GM23338 (cell line): ENCODE results near the gene GPR179. TPM values are rescaled to one million over a fixed set of nuclear protein-coding genes. Genes with fewer than 3 reads are reported as not detected.
A peak's percentile ranks its signal among the peaks of the same experiment; 100 is the strongest.

Source experiments
- ATAC-seq: fragments of 200-7000 bp; cut with Tn5 transposase; 3 replicates; pipeline ENCODE4 v1.9.1; 2020
- DNase-seq: peaks from one replicate; pipeline ENCODE4 v3.0.0-alpha.2; 2015; ENCODE audit warnings: low spot score
- H2AFZ ChIP-seq: fragments of 200-600 bp; sonication (generic); 2 replicates; pipeline ENCODE4 v1.8.0; 2016; ENCODE audit warnings: antibody characterized with exemption, mild to moderate bottlenecking, moderate library complexity
- H3F3A ChIP-seq: fragments of 200-600 bp; sonication (generic); replicated peaks from 2 replicates; pipeline ENCODE4 v1.8.0; 2017; ENCODE audit warnings: antibody characterized with exemption, mixed run types, low read depth
- H3K27ac ChIP-seq: fragments of 200-600 bp; sonication (generic); 2 replicates; pipeline ENCODE4 v1.6.1; 2016; ENCODE audit warnings: low read depth
- H3K27me3 ChIP-seq: fragments of 200-600 bp; sonication (generic); 2 replicates; pipeline ENCODE4 v1.8.0; 2016; ENCODE audit warnings: mild to moderate bottlenecking, mixed run types, moderate library complexity; ENCODE audit not compliant: insufficient read depth
- H3K36me3 ChIP-seq: fragments of 200-600 bp; sonication (generic); 2 replicates; pipeline ENCODE4 v1.8.0; 2016; ENCODE audit warnings: mild to moderate bottlenecking; ENCODE audit not compliant: insufficient read depth
- H3K4me1 ChIP-seq: fragments of 200-600 bp; sonication (generic); 2 replicates; pipeline ENCODE4 v1.8.0; 2016; ENCODE audit warnings: mild to moderate bottlenecking, moderate library complexity; ENCODE audit not compliant: insufficient read depth
- H3K4me2 ChIP-seq: fragments of 200-600 bp; sonication (generic); 2 replicates; pipeline ENCODE4 v1.7.1; 2017; ENCODE audit warnings: mixed run types
- H3K4me3 ChIP-seq: fragments of 200-600 bp; sonication (generic); 2 replicates; pipeline ENCODE4 v1.6.1; 2016; ENCODE audit warnings: mixed run types
- H3K79me2 ChIP-seq: fragments of 200-600 bp; sonication (generic); replicated peaks from 2 replicates; pipeline ENCODE4 v1.8.0; 2017; ENCODE audit warnings: mild to moderate bottlenecking; ENCODE audit not compliant: insufficient read depth
- H3K9me2 ChIP-seq: fragments of 200-600 bp; sonication (generic); 2 replicates; pipeline ENCODE4 v1.8.0; 2017; ENCODE audit not compliant: insufficient read depth
- H4K20me1 ChIP-seq: fragments of 200-600 bp; sonication (generic); replicated peaks from 2 replicates; pipeline ENCODE4 v1.8.0; 2017; ENCODE audit warnings: mild to moderate bottlenecking; ENCODE audit not compliant: insufficient read depth
- H3K27ac Mint-ChIP-seq: 2 replicates; pipeline ENCODE4 v1.8.0; 2020; ENCODE audit warnings: inconsistent platforms, mild to moderate bottlenecking, moderate library complexity, mixed read lengths
- H3K27me3 Mint-ChIP-seq: 3 replicates; pipeline ENCODE4 v1.8.0; 2022; ENCODE audit warnings: low read depth, mild to moderate bottlenecking, moderate library complexity, mixed read lengths, inconsistent platforms; ENCODE audit not compliant: insufficient read depth, poor library complexity
- H3K36me3 Mint-ChIP-seq: 3 replicates; pipeline ENCODE4 v1.8.0; 2021; ENCODE audit warnings: low read depth, mild to moderate bottlenecking, inconsistent platforms, moderate library complexity, mixed read lengths
- H3K4me1 Mint-ChIP-seq: 3 replicates; pipeline ENCODE4 v1.8.0; 2020; ENCODE audit warnings: mild to moderate bottlenecking, inconsistent platforms, mixed read lengths
- H3K4me3 Mint-ChIP-seq: 3 replicates; pipeline ENCODE4 v1.8.0; 2021; ENCODE audit warnings: moderate library complexity, mild to moderate bottlenecking, inconsistent platforms, mixed read lengths
- H3K9me3 Mint-ChIP-seq: 3 replicates; pipeline ENCODE4 v1.8.0; 2020; ENCODE audit warnings: moderate library complexity, mild to moderate bottlenecking, inconsistent platforms, mixed read lengths
- CREB1 ChIP-seq: fragments of 250-450 bp; sonication (Bioruptor Pico); IDR thresholded peaks from 2 replicates; pipeline ENCODE4 v1.5.0; 2020; ENCODE audit warnings: low read depth, mild to moderate bottlenecking, moderate library complexity
- EZH2 ChIP-seq: fragments of 200-600 bp; sonication (generic); IDR thresholded peaks from one replicate; pipeline ENCODE4 v1.8.0; 2017; ENCODE audit warnings: antibody characterized with exemption, mild to moderate bottlenecking, low read depth; ENCODE audit not compliant: unreplicated experiment
- JUNB ChIP-seq: IDR thresholded peaks from one replicate; pipeline ENCODE4 v1.6.1; 2016; ENCODE audit warnings: antibody characterized with exemption; ENCODE audit not compliant: unreplicated experiment
- NANOG ChIP-seq: IDR thresholded peaks from 2 replicates; pipeline ENCODE4 v1.6.1; 2016; ENCODE audit warnings: antibody characterized with exemption, borderline replicate concordance
- POLR2AphosphoS5 ChIP-seq: IDR thresholded peaks from 2 replicates; pipeline ENCODE4 v1.6.1; 2016; ENCODE audit warnings: antibody characterized with exemption, low read depth
- STAT1 ChIP-seq: IDR thresholded peaks from one replicate; pipeline ENCODE4 v1.6.1; 2016; ENCODE audit warnings: antibody characterized with exemption; ENCODE audit not compliant: unreplicated experiment
- ZNF114 ChIP-seq: fragments of 250-450 bp; sonication (Bioruptor Pico); IDR thresholded peaks from 2 replicates; pipeline ENCODE4 v1.5.0; 2020; ENCODE audit warnings: mild to moderate bottlenecking, moderate library complexity
- ZNF331 ChIP-seq: fragments of 250-450 bp; sonication (Bioruptor Pico); IDR thresholded peaks from 2 replicates; pipeline ENCODE4 v1.5.0; 2020; ENCODE audit warnings: low read depth, mild to moderate bottlenecking, moderate library complexity
- polyA plus RNA-seq: library from polyadenylated mRNA; unstranded; fragments of >200 nt; fragmentation: Nextera tagmentation; extraction: Ambion mirVana; gene quantifications from 2 replicates; pipeline ENCODE4 v1.2.1, GENCODE V29; 2016
- total RNA-seq: library from RNA; depleted of rRNA; stranded (reverse); fragments of >200 nt; shearing (Covaris generic); gene quantifications from 2 replicates; pipeline ENCODE4 v1.2.3, GENCODE V29; 2014
- TF ChIP-seq, protein P1 (sequence below): IDR thresholded peaks from one replicate; pipeline ENCODE4 v1.6.1; 2018; ENCODE audit warnings: antibody characterized with exemption; ENCODE audit not compliant: unreplicated experiment
- TF ChIP-seq, protein P2 (sequence below): fragments of 250-450 bp; sonication (Bioruptor Pico); IDR thresholded peaks from 2 replicates; pipeline ENCODE4 v1.5.0; 2020; ENCODE audit warnings: mild to moderate bottlenecking, moderate library complexity

The GPR179 gene
- total and polyA plus RNA-seq, 2 experiments from 2014 or later, result 0.03 TPM

DNA sequence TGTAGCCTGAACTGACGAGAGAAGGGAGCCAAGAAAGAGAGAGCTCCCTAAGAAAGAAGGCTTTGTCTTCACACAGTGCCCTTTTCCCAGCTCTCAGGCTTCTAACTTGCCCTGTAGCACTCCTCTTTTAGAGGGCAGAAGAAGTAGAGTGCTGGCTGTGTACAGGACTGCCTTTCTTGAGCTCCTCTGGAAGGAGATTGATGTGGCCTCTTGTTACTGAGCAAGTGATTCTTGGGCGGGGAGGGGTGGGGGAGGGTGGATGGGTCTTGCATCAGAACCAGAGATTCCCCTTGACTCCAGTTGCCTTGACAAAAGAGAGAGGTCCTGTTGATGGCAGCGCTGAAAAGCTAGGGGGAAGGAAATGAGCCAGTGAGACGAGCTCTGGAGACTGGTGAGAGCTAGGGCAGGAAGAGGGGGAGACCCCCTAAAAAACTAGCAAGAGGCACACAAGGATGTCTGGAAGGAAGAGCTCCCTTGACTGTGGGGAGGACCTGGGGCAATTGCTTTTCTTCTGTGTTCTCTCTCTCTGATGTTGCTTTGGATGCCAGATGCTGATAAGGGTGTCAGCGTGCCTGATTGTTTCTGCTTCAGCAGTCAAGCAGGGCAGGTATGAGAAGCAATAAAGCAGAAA, 18.4 kb downstream of the GPR179 start:
- H3K4me1 ChIP-seq, result peaks cover 21% of the 10 kb centered on the region
- H3K36me3 ChIP-seq, result peaks cover 15% of the 10 kb centered on the region
- peaks cover 8% of the 10 kb centered on the region; the same call in 1 of the 2 replicates for H4K20me1 ChIP-seq
- Mint-ChIP-seq H3K27me3 (peaks cover 3% of the 10 kb centered on the region), H3K4me3 (no peak overlapping the region; the same call in 2 of the 3 replicates), H3K36me3 (peaks cover 27% of the 10 kb centered on the region), H3K27ac (peak overlapping the region; percentile 95), H3K4me1 (peaks cover 55% of the 10 kb centered on the region), H3K9me3 (no peaks in the 10 kb centered on the region)
- peak overlapping the region; percentile 95 for H3K27ac ChIP-seq
- H3K9me2 ChIP-seq, result peaks cover 9% of the 10 kb centered on the region; the same call in 1 of the 2 replicates
- H3K4me3 ChIP-seq, result no peak overlapping the region; the same call in 1 of the 2 replicates
- ATAC-seq (peak; percentile 19), DNase-seq (peak; percentile 58)
- no peak overlapping the region for H2AFZ ChIP-seq
- peak overlapping the region; percentile 78 for H3K4me2 ChIP-seq
- no peaks in the 10 kb centered on the region for H3K79me2 ChIP-seq
- H3F3A ChIP-seq, result peaks cover 15% of the 10 kb centered on the region; the same call in 1 of the 2 replicates
- no peak for TF ChIP-seq ZNF331 (CRISPR knock-in tag)
- no peaks in the 10 kb centered on the region for H3K27me3 ChIP-seq

DNA sequence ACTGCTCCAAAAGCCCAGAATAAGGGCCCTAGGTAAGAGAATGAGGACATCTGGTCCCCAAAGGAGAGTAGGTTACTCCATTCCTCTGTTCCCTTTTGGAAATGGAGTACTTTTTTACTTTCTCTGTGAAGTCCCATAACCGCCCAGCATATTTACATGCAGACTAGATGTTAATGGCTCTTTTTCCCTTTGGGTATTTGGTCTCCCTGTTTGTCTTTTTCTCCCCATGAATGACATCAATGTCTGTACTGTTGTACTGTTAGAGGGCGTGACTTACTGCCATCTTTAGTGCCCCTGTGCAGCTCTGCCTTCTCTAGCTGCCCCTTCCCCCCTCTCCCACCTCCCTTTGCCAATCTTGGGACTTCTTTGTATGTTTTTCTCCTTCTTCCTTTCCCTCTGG, 19.0 kb downstream of the GPR179 start:
- Histone ChIP-seq H3F3A (peaks cover 15% of the 10 kb centered on the region; the same call in 1 of the 2 replicates), H3K4me1 (peaks cover 21% of the 10 kb centered on the region), H3K27ac (peak overlapping the region; percentile 95), H4K20me1 (peaks cover 8% of the 10 kb centered on the region; the same call in 1 of the 2 replicates), H3K27me3 (no peaks in the 10 kb centered on the region), H3K4me3 (no peak overlapping the region), H3K9me2 (peaks cover 9% of the 10 kb centered on the region; the same call in 1 of the 2 replicates), H3K79me2 (no peaks in the 10 kb centered on the region), H3K36me3 (peaks cover 15% of the 10 kb centered on the region), H3K4me2 (peak overlapping the region; percentile 78), H2AFZ (no peak overlapping the region)
- no peaks in the 10 kb centered on the region for H3K9me3 Mint-ChIP-seq
- H3K4me1 Mint-ChIP-seq, result peaks cover 49% of the 10 kb centered on the region
- H3K36me3 Mint-ChIP-seq, result peaks cover 31% of the 10 kb centered on the region
- H3K27me3 Mint-ChIP-seq, result peaks cover 5% of the 10 kb centered on the region
- no peak for ATAC-seq
- H3K4me3 Mint-ChIP-seq, result no peak overlapping the region; the same call in 2 of the 3 replicates
- H3K27ac Mint-ChIP-seq, result peak overlapping the region; percentile 95
- DNase-seq, result no peak
- no peak for TF ChIP-seq POLR2AphosphoS5
- no peak for TF ChIP-seq CREB1 (CRISPR knock-in tag)
- no peak for TF ChIP-seq EZH2
- TF ChIP-seq, protein P1, sequence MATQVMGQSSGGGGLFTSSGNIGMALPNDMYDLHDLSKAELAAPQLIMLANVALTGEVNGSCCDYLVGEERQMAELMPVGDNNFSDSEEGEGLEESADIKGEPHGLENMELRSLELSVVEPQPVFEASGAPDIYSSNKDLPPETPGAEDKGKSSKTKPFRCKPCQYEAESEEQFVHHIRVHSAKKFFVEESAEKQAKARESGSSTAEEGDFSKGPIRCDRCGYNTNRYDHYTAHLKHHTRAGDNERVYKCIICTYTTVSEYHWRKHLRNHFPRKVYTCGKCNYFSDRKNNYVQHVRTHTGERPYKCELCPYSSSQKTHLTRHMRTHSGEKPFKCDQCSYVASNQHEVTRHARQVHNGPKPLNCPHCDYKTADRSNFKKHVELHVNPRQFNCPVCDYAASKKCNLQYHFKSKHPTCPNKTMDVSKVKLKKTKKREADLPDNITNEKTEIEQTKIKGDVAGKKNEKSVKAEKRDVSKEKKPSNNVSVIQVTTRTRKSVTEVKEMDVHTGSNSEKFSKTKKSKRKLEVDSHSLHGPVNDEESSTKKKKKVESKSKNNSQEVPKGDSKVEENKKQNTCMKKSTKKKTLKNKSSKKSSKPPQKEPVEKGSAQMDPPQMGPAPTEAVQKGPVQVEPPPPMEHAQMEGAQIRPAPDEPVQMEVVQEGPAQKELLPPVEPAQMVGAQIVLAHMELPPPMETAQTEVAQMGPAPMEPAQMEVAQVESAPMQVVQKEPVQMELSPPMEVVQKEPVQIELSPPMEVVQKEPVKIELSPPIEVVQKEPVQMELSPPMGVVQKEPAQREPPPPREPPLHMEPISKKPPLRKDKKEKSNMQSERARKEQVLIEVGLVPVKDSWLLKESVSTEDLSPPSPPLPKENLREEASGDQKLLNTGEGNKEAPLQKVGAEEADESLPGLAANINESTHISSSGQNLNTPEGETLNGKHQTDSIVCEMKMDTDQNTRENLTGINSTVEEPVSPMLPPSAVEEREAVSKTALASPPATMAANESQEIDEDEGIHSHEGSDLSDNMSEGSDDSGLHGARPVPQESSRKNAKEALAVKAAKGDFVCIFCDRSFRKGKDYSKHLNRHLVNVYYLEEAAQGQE, result no peak
- no peak for TF ChIP-seq NANOG
- no peak for TF ChIP-seq ZNF114 (CRISPR knock-in tag)
- TF ChIP-seq, protein P2, sequence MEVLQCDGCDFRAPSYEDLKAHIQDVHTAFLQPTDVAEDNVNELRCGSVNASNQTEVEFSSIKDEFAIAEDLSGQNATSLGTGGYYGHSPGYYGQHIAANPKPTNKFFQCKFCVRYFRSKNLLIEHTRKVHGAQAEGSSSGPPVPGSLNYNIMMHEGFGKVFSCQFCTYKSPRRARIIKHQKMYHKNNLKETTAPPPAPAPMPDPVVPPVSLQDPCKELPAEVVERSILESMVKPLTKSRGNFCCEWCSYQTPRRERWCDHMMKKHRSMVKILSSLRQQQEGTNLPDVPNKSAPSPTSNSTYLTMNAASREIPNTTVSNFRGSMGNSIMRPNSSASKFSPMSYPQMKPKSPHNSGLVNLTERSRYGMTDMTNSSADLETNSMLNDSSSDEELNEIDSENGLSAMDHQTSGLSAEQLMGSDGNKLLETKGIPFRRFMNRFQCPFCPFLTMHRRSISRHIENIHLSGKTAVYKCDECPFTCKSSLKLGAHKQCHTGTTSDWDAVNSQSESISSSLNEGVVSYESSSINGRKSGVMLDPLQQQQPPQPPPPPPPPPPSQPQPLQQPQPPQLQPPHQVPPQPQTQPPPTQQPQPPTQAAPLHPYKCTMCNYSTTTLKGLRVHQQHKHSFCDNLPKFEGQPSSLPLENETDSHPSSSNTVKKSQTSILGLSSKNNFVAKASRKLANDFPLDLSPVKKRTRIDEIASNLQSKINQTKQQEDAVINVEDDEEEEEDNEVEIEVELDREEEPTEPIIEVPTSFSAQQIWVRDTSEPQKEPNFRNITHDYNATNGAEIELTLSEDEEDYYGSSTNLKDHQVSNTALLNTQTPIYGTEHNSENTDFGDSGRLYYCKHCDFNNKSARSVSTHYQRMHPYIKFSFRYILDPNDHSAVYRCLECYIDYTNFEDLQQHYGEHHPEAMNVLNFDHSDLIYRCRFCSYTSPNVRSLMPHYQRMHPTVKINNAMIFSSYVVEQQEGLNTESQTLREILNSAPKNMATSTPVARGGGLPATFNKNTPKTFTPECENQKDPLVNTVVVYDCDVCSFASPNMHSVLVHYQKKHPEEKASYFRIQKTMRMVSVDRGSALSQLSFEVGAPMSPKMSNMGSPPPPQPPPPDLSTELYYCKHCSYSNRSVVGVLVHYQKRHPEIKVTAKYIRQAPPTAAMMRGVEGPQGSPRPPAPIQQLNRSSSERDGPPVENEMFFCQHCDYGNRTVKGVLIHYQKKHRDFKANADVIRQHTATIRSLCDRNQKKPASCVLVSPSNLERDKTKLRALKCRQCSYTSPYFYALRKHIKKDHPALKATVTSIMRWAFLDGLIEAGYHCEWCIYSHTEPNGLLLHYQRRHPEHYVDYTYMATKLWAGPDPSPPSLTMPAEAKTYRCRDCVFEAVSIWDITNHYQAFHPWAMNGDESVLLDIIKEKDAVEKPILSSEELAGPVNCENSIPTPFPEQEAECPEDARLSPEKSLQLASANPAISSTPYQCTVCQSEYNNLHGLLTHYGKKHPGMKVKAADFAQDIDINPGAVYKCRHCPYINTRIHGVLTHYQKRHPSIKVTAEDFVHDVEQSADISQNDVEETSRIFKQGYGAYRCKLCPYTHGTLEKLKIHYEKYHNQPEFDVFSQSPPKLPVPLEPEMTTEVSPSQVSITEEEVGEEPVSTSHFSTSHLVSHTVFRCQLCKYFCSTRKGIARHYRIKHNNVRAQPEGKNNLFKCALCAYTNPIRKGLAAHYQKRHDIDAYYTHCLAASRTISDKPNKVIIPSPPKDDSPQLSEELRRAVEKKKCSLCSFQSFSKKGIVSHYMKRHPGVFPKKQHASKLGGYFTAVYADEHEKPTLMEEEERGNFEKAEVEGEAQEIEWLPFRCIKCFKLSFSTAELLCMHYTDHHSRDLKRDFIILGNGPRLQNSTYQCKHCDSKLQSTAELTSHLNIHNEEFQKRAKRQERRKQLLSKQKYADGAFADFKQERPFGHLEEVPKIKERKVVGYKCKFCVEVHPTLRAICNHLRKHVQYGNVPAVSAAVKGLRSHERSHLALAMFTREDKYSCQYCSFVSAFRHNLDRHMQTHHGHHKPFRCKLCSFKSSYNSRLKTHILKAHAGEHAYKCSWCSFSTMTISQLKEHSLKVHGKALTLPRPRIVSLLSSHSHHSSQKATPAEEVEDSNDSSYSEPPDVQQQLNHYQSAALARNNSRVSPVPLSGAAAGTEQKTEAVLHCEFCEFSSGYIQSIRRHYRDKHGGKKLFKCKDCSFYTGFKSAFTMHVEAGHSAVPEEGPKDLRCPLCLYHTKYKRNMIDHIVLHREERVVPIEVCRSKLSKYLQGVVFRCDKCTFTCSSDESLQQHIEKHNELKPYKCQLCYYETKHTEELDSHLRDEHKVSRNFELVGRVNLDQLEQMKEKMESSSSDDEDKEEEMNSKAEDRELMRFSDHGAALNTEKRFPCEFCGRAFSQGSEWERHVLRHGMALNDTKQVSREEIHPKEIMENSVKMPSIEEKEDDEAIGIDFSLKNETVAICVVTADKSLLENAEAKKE (CRISPR knock-in tag), result no peak
- no peak for TF ChIP-seq STAT1
- TF ChIP-seq JUNB, result no peak
- no peak for TF ChIP-seq ZNF331 (CRISPR knock-in tag)
